ENCODE results near the gene HSDL2.

- TF ChIP-seq CTCF (conservative IDR thresholded peaks at IDR 0.05 in 1 of 2, IDR thresholded peaks at IDR 0.05 in 1 of 2; ENCODE audit: low read depth in 1 of 2, low read length in 2 of 2) (no peak), EZH2 (IDR thresholded peaks at IDR 0.05; ENCODE audit: low read length, missing control alignments) (no peak)
These were observed 109.2 kb downstream of the HSDL2 start for GRCh38 chr9:112489039-112489546.

Measured in fibroblast of lung (primary cell).